Ishikawa (cell line): ENCODE data around the gene ZNF606.

Source experiments
- EP300 ChIP-seq: IDR thresholded peaks from 2 replicates; pipeline ENCODE4 v1.6.1; 2012; ENCODE audit warnings: borderline replicate concordance
- FOXM1 ChIP-seq: IDR thresholded peaks from 2 replicates; pipeline ENCODE4 v1.6.1; 2012; ENCODE audit warnings: low read depth, borderline replicate concordance
- TAF1 ChIP-seq: IDR thresholded peaks from 2 replicates; pipeline ENCODE4 v1.6.1; 2012; ENCODE audit warnings: low read depth, mild to moderate bottlenecking
- TCF12 ChIP-seq: IDR thresholded peaks from 2 replicates; pipeline ENCODE4 v1.6.1; 2012; ENCODE audit warnings: low read depth
- YY1 ChIP-seq: IDR thresholded peaks from 2 replicates; pipeline ENCODE4 v1.6.1; 2012; ENCODE audit warnings: low read depth
- TF ChIP-seq, protein P1 (sequence below): IDR thresholded peaks from 2 replicates; pipeline ENCODE4 v1.6.1; 2012
- TF ChIP-seq, protein P2 (sequence below): IDR thresholded peaks from 2 replicates; pipeline ENCODE4 v1.6.1; 2012
- TF ChIP-seq, protein P3 (sequence below): IDR thresholded peaks from 2 replicates; pipeline ENCODE4 v1.6.1; 2012; ENCODE audit warnings: low read depth, mild to moderate bottlenecking

Gene ZNF606

GRCh38 chr19:57935731-57936130 is 66.9 kb downstream of the ZNF606 start:
- TF ChIP-seq TCF12: no peak
- TF ChIP-seq TAF1: no peak
- TF ChIP-seq, protein P1, sequence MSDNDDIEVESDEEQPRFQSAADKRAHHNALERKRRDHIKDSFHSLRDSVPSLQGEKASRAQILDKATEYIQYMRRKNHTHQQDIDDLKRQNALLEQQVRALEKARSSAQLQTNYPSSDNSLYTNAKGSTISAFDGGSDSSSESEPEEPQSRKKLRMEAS: no peak
- no peak for TF ChIP-seq EP300

DNA sequence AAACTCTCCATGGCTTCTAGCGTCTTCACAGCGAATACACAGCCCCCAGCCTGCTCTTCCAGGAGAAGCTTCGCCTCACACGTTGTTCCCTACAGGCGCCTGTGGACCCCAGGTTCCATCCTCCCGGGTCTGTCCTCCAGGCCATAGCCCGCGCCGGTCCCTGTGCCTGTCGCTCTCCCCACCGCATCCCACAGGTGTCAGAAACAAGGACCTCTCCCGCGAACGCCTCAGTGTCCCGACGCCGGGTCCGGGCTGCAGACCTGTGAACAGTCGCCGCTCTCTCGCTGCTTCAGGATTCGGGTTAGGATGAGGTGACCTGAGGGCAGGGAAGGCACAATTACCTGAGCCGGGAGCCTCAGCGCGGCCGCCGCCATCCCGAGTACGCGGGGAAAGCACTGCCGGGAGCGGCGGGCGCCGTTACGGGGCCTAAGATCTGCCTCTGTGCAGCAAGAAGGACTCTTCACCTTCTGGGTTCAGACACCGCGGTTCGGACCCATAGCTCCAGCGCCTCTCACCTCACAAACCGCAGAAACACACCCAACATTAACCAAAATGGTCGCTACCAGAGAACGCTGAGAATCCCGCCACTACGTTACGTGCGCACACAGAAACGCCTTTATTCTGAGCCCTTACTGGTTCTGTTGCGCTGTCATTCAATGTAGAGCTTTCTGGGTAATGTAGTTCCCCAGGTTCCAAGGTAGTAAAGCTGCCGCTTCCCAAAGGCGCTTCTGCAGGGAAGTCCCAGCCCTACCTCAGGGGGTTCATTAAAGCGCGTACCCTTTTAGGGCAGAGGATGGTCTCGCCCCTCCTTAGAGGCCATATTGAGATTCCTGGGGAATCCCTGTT is 67.6 kb downstream of the ZNF606 start, which contains the start of gene ZNF418:
TSS of gene ZNF418 (minus strand) at position 583 of the 846 bp plus-strand sequence. CDS start 1,580 bp downstream, outside the sequence.
- TF ChIP-seq YY1: peak; percentile 19; the same call in 1 of the 2 replicates
- TF ChIP-seq, protein P2, sequence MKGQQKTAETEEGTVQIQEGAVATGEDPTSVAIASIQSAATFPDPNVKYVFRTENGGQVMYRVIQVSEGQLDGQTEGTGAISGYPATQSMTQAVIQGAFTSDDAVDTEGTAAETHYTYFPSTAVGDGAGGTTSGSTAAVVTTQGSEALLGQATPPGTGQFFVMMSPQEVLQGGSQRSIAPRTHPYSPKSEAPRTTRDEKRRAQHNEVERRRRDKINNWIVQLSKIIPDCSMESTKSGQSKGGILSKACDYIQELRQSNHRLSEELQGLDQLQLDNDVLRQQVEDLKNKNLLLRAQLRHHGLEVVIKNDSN: no peak

GRCh38 chr19:57927587-57927986 is 75.0 kb downstream of the ZNF606 start:
- no peak for TF ChIP-seq FOXM1
- TF ChIP-seq, protein P3, sequence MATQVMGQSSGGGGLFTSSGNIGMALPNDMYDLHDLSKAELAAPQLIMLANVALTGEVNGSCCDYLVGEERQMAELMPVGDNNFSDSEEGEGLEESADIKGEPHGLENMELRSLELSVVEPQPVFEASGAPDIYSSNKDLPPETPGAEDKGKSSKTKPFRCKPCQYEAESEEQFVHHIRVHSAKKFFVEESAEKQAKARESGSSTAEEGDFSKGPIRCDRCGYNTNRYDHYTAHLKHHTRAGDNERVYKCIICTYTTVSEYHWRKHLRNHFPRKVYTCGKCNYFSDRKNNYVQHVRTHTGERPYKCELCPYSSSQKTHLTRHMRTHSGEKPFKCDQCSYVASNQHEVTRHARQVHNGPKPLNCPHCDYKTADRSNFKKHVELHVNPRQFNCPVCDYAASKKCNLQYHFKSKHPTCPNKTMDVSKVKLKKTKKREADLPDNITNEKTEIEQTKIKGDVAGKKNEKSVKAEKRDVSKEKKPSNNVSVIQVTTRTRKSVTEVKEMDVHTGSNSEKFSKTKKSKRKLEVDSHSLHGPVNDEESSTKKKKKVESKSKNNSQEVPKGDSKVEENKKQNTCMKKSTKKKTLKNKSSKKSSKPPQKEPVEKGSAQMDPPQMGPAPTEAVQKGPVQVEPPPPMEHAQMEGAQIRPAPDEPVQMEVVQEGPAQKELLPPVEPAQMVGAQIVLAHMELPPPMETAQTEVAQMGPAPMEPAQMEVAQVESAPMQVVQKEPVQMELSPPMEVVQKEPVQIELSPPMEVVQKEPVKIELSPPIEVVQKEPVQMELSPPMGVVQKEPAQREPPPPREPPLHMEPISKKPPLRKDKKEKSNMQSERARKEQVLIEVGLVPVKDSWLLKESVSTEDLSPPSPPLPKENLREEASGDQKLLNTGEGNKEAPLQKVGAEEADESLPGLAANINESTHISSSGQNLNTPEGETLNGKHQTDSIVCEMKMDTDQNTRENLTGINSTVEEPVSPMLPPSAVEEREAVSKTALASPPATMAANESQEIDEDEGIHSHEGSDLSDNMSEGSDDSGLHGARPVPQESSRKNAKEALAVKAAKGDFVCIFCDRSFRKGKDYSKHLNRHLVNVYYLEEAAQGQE: peak; percentile 60; the same call in 1 of the 2 replicates
